Kidney epithelial cell (primary cell): Measurements from ENCODE around the gene WFDC1. TPM values are rescaled to one million over a fixed set of nuclear protein-coding genes. Genes with fewer than 3 reads are reported as not detected.
A peak's percentile ranks its signal among the peaks of the same experiment; 100 is the strongest.

Source experiments
- DNase-seq: peaks from one replicate; pipeline ENCODE4 v3.0.0-alpha.2; 2010; ENCODE audit warnings: low read depth
- H3K27me3 ChIP-seq: 2 replicates; pipeline ENCODE4 v1.6.0; 2011; ENCODE audit warnings: low read length; ENCODE audit not compliant: control insufficient read depth, insufficient read depth
- H3K36me3 ChIP-seq: 2 replicates; pipeline ENCODE4 v1.5.1; 2011; ENCODE audit warnings: low read length; ENCODE audit not compliant: control insufficient read depth, insufficient read depth
- H3K4me3 ChIP-seq: 2 replicates; pipeline ENCODE4 v1.5.1; 2011; ENCODE audit warnings: low read depth, mild to moderate bottlenecking, control low read depth, low read length
- CTCF ChIP-seq: IDR thresholded peaks from 2 replicates; pipeline ENCODE4 v1.5.1; 2011; ENCODE audit warnings: mild to moderate bottlenecking, moderate library complexity, low read length, control low read depth, inconsistent platforms; ENCODE audit not compliant: insufficient read depth, poor library complexity, severe bottlenecking
- total RNA-seq: library from RNA; depleted of rRNA; stranded (reverse); fragments of >200 nt; gene quantifications from 2 replicates; pipeline ENCODE4 v1.2.3, GENCODE V29; 2015

The WFDC1 gene
- total RNA-seq, 1 donor from 2014 or later: 0.29 TPM

GRCh38 chr16:84268291-84269040 lies 26.2 kb upstream of the WFDC1 start:
- DNase-seq: peak; percentile 44

DNA sequence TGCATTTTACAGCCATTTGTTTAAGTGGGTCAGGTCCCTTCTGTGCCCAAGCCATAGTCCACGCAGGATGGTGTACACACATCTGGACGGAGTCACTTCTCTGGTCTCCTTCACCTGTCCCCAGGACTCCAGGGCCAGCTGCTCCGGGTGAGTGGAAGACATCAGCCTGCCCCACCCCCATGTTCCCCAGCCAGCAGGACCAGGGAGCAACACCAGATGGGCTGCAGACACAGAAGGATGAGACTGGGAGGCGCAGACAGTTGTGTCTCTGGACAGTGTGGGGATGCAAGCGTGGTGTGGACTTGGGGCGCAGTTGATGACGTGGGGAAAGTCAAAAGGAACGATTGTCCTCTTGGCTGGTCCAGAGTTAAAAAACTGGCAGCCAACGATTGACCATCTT lies 24.6 kb upstream of the WFDC1 start:
- no peak for DNase-seq
- Histone ChIP-seq H3K36me3 (no peaks in the 10 kb centered on the region), H3K27me3 (peaks cover 11% of the 10 kb centered on the region), H3K4me3 (no peak overlapping the region)
- TF ChIP-seq CTCF: no peak

More at GRCh38 chr16:84268291-84269040, 26.2 kb upstream of the WFDC1 start:
- TF ChIP-seq CTCF: no peak
- no peaks in the 10 kb centered on the region for H3K36me3 ChIP-seq
- H3K27me3 ChIP-seq: peaks cover 8% of the 10 kb centered on the region
- H3K4me3 ChIP-seq: no peak overlapping the region

GRCh38 chr16:84270531-84270930 lies 24.1 kb upstream of the WFDC1 start:
- no peak for DNase-seq
- Histone ChIP-seq H3K36me3 (no peaks in the 10 kb centered on the region), H3K4me3 (no peak overlapping the region), H3K27me3 (peaks cover 16% of the 10 kb centered on the region)
- no peak for TF ChIP-seq CTCF

DNA sequence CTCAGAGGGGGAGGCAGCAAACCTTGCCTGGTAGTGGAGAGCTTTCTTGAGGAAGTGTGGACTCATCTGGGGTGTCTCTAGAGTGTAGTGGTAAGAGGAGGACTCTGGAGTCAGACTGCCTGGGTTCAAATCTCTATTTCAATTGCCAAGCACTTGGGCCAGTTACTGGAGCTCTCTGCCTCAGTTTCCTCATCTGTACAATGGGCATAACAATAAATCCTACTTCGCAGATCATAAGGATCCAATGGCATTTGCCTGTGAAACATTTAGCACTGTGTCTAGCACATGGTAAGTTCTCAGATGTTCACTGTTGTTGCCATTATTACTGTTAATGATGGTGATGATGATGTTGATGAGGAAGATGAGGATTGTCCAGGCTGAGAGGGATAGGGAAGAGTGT lies 23.6 kb upstream of the WFDC1 start:
- H3K27me3 ChIP-seq: peaks cover 16% of the 10 kb centered on the region

DNA sequence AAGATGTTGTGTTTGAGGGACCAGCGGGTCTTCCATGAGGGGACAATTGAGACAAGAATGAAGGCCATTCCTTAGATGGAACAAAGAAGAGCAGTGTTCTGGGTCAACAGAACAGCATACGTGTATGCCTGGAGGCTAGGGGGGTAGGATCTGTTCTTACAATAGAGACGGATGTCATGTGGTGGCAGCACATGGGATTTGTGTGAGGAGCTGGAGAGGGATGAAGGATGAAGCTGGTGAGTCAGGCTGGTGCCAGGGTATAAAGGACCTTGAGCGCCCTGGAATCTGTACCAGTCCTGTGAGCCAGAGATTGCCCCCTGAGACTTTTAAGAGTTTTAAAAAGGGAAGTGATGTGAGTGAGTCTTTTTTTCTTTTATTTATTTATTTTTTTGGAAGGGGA lies 22.8 kb upstream of the WFDC1 start:
- Histone ChIP-seq H3K27me3 (peaks cover 16% of the 10 kb centered on the region), H3K36me3 (no peaks in the 10 kb centered on the region), H3K4me3 (no peak overlapping the region)
- TF ChIP-seq CTCF: no peak
- DNase-seq: no peak

More for the DNA sequence above, 23.6 kb upstream of the WFDC1 start:
- no peaks in the 10 kb centered on the region for H3K36me3 ChIP-seq
- no peak overlapping the region for H3K4me3 ChIP-seq
- no peak for TF ChIP-seq CTCF
- DNase-seq: no peak
